HCT116 (cell line): ENCODE measurements around the gene SH3PXD2A.

Experiments used
- FOSL1 ChIP-seq: IDR thresholded peaks from 2 replicates; pipeline ENCODE4 v1.6.1; 2012; ENCODE audit warnings: low read depth
- POLR2AphosphoS5 ChIP-seq: IDR thresholded peaks from 2 replicates; pipeline ENCODE4 v1.6.1; 2011; ENCODE audit warnings: mild to moderate bottlenecking, low read depth, low read length, moderate library complexity
- RAD21 ChIP-seq: IDR thresholded peaks from 2 replicates; pipeline ENCODE4 v1.6.1; 2012; ENCODE audit warnings: low read depth, mild to moderate bottlenecking
- TF ChIP-seq, protein P1 (sequence below), 3 experiments: fragments of 200-600 bp in 1 of 3; sonication (generic) in 1 of 3; IDR thresholded peaks in 2 of 3; conservative IDR thresholded peaks in 1 of 3; 2 replicates each; pipeline ENCODE4 v1.5.1; 2012 to 2017; ENCODE audit warnings: low read depth in 2 of 3, low read length in 2 of 3, antibody characterized with exemption in 1 of 3, borderline replicate concordance in 1 of 3, control low read depth in 1 of 3, mild to moderate bottlenecking in 1 of 3, mixed read lengths in 1 of 3, mixed run types in 1 of 3, moderate library complexity in 1 of 3; ENCODE audit not compliant: insufficient read depth in 1 of 3

DNA sequence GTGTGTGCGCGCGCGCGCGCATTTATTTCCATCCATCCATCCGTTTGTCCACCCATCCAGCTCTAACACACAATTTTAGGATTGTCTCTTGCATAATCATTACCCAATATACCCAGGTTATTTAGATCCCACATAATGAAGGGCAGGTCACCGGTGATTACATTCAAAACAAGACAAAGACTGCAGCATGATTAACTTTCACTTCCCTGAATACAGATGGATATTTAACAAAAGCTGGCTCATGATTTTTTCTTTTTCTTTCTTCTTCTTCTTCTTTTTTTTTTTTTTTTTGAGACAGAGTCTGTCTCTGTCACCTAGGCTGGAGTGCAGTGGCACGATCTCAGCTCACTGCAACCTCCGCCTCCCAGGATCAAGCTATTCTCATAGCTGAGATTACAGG is 86.2 kb downstream of the SH3PXD2A start:
- TF ChIP-seq, protein P1, sequence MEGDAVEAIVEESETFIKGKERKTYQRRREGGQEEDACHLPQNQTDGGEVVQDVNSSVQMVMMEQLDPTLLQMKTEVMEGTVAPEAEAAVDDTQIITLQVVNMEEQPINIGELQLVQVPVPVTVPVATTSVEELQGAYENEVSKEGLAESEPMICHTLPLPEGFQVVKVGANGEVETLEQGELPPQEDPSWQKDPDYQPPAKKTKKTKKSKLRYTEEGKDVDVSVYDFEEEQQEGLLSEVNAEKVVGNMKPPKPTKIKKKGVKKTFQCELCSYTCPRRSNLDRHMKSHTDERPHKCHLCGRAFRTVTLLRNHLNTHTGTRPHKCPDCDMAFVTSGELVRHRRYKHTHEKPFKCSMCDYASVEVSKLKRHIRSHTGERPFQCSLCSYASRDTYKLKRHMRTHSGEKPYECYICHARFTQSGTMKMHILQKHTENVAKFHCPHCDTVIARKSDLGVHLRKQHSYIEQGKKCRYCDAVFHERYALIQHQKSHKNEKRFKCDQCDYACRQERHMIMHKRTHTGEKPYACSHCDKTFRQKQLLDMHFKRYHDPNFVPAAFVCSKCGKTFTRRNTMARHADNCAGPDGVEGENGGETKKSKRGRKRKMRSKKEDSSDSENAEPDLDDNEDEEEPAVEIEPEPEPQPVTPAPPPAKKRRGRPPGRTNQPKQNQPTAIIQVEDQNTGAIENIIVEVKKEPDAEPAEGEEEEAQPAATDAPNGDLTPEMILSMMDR (IDR thresholded peaks at IDR 0.05 in 2 of 3, conservative IDR thresholded peaks at IDR 0.05 in 1 of 3; ENCODE audit: borderline replicate concordance in 1 of 3, insufficient read depth in 1 of 3, low read depth in 2 of 3, low read length in 2 of 3): no peak
- TF ChIP-seq POLR2AphosphoS5 (no peak), FOSL1 (no peak), RAD21 (no peak)
